H1 (cell line): ENCODE measurements around the gene TEX51. TPM values are rescaled to one million over a fixed set of nuclear protein-coding genes. Genes with fewer than 3 reads are reported as not detected.

Source experiments
- CTCF ChIA-PET: fragments of 300-600 bp; sonication (Branson Sonifier 250); formaldehyde crosslinking; loops from one replicate; lab custom pipeline; 2021; ENCODE audit not compliant: partially characterized antibody; lab: Charles Lee
- POLR2A ChIA-PET: fragments of 300-600 bp; sonication (Branson Sonifier 250); formaldehyde crosslinking; loops from one replicate; lab custom pipeline; 2021; ENCODE audit warnings: inconsistent platforms; ENCODE audit not compliant: partially characterized antibody; lab: Charles Lee
- DNase-seq, 2 experiments: peaks; one replicate each; pipeline versions ENCODE4 v3.0.0 to v3.0.0-alpha.2; 2010 to 2022; ENCODE audit warnings: low spot score in 2 of 2, low read depth in 1 of 2, mixed read lengths in 1 of 2
- FAIRE-seq: peaks from 2 replicates; lab custom pipeline; 2011; peaks lifted over from hg19 to GRCh38; lab: Jason Lieb, UNC
- H2AFZ ChIP-seq: 2 replicates; pipeline ENCODE4 v1.8.1; 2012; ENCODE audit warnings: low read length, inconsistent platforms
- H2AK5ac ChIP-seq: 2 replicates; pipeline ENCODE4 v1.6.1; 2013; ENCODE audit warnings: low read depth, low read length
- H2BK120ac ChIP-seq: replicated peaks from 2 replicates; pipeline ENCODE3; 2013; ENCODE audit warnings: low read depth, low read length, inconsistent platforms
- H2BK12ac ChIP-seq: 2 replicates; pipeline ENCODE4 v1.6.1; 2013; ENCODE audit warnings: low read depth, low read length
- H2BK15ac ChIP-seq: 2 replicates; pipeline ENCODE4 v1.6.1; 2013; ENCODE audit warnings: low read length
- H2BK20ac ChIP-seq: 2 replicates; pipeline ENCODE4 v1.6.1; 2013; ENCODE audit warnings: low read length
- H2BK5ac ChIP-seq: 2 replicates; pipeline ENCODE4 v1.6.1; 2013; ENCODE audit warnings: low read depth, low read length
- H3K14ac ChIP-seq: 2 replicates; pipeline ENCODE4 v1.6.1; 2013; ENCODE audit warnings: inconsistent platforms; ENCODE audit not compliant: insufficient read length
- H3K18ac ChIP-seq: 2 replicates; pipeline ENCODE4 v1.6.1; 2013; ENCODE audit warnings: low read length; ENCODE audit errors: extremely low read depth
- H3K23ac ChIP-seq: 2 replicates; pipeline ENCODE4 v1.6.1; 2013; ENCODE audit warnings: inconsistent platforms; ENCODE audit not compliant: insufficient read length
- H3K23me2 ChIP-seq: 2 replicates; pipeline ENCODE4 v1.6.1; 2013; ENCODE audit warnings: low read depth, low read length
- H3K27ac ChIP-seq: 2 replicates; pipeline ENCODE4 v1.6.1; 2011; ENCODE audit warnings: low read depth, low read length, inconsistent platforms
- H3K27me3 ChIP-seq, 4 experiments: replicated peaks in 1 of 4; 1 replicate in 1 of 4; 2 replicates in 3 of 4; pipeline versions ENCODE4 v1.6.1 to v1.8.1; 2011 to 2013; ENCODE audit warnings: low read length in 3 of 4, mild to moderate bottlenecking in 3 of 4, inconsistent platforms in 2 of 4, mixed read lengths in 2 of 4, moderate library complexity in 1 of 4; ENCODE audit not compliant: control insufficient read depth in 3 of 4, insufficient read depth in 3 of 4; ENCODE audit errors: extremely low read depth in 1 of 4
- H3K36me3 ChIP-seq, 4 experiments: 2 replicates each; pipeline versions ENCODE4 v1.6.1 to v1.8.1; 2011 to 2013; ENCODE audit warnings: mild to moderate bottlenecking in 4 of 4, low read length in 3 of 4, moderate library complexity in 2 of 4, control low read depth in 1 of 4, inconsistent platforms in 1 of 4; ENCODE audit not compliant: insufficient read depth in 4 of 4, control insufficient read depth in 2 of 4
- H3K4ac ChIP-seq: replicated peaks from 2 replicates; pipeline ENCODE3; 2013; ENCODE audit warnings: low read length, low read depth, mixed read lengths, inconsistent platforms; ENCODE audit not compliant: insufficient read length
- H3K4me1 ChIP-seq, 4 experiments: replicated peaks in 1 of 4; 1 replicate in 1 of 4; 2 replicates in 3 of 4; pipeline versions ENCODE4 v1.6.1 to v1.8.1; 2011 to 2013; ENCODE audit warnings: low read length in 3 of 4, inconsistent platforms in 2 of 4, mixed read lengths in 1 of 4; ENCODE audit not compliant: insufficient read depth in 4 of 4, control insufficient read depth in 3 of 4
- H3K4me2 ChIP-seq, 2 experiments: 2 replicates each; pipeline versions ENCODE4 v1.6.1 to v1.8.1; 2011 to 2013; ENCODE audit warnings: low read depth in 2 of 2, low read length in 2 of 2, control low read depth in 1 of 2, inconsistent platforms in 1 of 2, mild to moderate bottlenecking in 1 of 2; ENCODE audit not compliant: insufficient read depth in 1 of 2
- H3K4me3 ChIP-seq, 4 experiments: fragments of 200-600, 300-600 bp in 1 of 4; sonication (generic), shearing (Covaris generic), sonication (Bioruptor Twin) in 1 of 4; 2 replicates each; pipeline versions ENCODE4 v1.5.1 to v1.8.1; 2011 to 2016; ENCODE audit warnings: low read length in 4 of 4, low read depth in 3 of 4, control low read depth in 2 of 4, inconsistent platforms in 2 of 4, mild to moderate bottlenecking in 2 of 4, mixed read lengths in 1 of 4, moderate library complexity in 1 of 4; ENCODE audit not compliant: insufficient read depth in 2 of 4; ENCODE audit errors: extremely low read depth in 1 of 4
- H3K56ac ChIP-seq: replicated peaks from 2 replicates; pipeline ENCODE3; 2013; ENCODE audit warnings: low read depth, mild to moderate bottlenecking, mixed read lengths, low read length, inconsistent platforms; ENCODE audit not compliant: insufficient read length
- H3K79me1 ChIP-seq: 2 replicates; pipeline ENCODE4 v1.6.1; 2013; ENCODE audit warnings: low read depth, low read length, control low read depth
- H3K79me2 ChIP-seq, 2 experiments: 2 replicates each; pipeline versions ENCODE4 v1.6.1 to v1.8.1; 2012 to 2013; ENCODE audit warnings: low read length in 2 of 2, mild to moderate bottlenecking in 2 of 2, inconsistent platforms in 1 of 2; ENCODE audit not compliant: insufficient read depth in 2 of 2, control insufficient read depth in 1 of 2
- H3K9ac ChIP-seq, 4 experiments: replicated peaks in 1 of 4; 1 replicate in 1 of 4; 2 replicates in 3 of 4; pipeline versions ENCODE4 v1.6.1 to v1.8.1; 2011 to 2013; ENCODE audit warnings: low read depth in 3 of 4, low read length in 3 of 4, control low read depth in 2 of 4, mild to moderate bottlenecking in 2 of 4, moderate library complexity in 2 of 4, inconsistent platforms in 1 of 4; ENCODE audit errors: extremely low read depth in 1 of 4
- H3K9me3 ChIP-seq, 2 experiments: 2 replicates each; pipeline versions ENCODE4 v1.6.1 to v1.8.1; 2012 to 2013; ENCODE audit warnings: mild to moderate bottlenecking in 2 of 2, moderate library complexity in 2 of 2, control low read depth in 1 of 2, inconsistent platforms in 1 of 2, low read depth in 1 of 2, low read length in 1 of 2, mixed read lengths in 1 of 2; ENCODE audit not compliant: insufficient read depth in 2 of 2
- H4K20me1 ChIP-seq, 2 experiments: replicated peaks in 1 of 2; 2 replicates each; pipeline versions ENCODE3 to v1.8.1; 2011 to 2013; ENCODE audit warnings: inconsistent platforms in 2 of 2, low read length in 2 of 2, mild to moderate bottlenecking in 1 of 2; ENCODE audit not compliant: insufficient read depth in 2 of 2, control insufficient read depth in 1 of 2
- H4K5ac ChIP-seq: 2 replicates; pipeline ENCODE4 v1.6.1; 2013; ENCODE audit warnings: low read length, low read depth, mixed read lengths, inconsistent platforms; ENCODE audit not compliant: insufficient read length
- H4K8ac ChIP-seq: 2 replicates; pipeline ENCODE4 v1.8.0; 2013; ENCODE audit warnings: mild to moderate bottlenecking, moderate library complexity, low read length, inconsistent platforms; ENCODE audit not compliant: insufficient read depth; ENCODE audit errors: extremely low read depth
- H4K91ac ChIP-seq: replicated peaks from 2 replicates; pipeline ENCODE3; 2013; ENCODE audit warnings: low read length, mixed read lengths, inconsistent platforms; ENCODE audit not compliant: insufficient read length
- EGR1 ChIP-seq: IDR thresholded peaks from 2 replicates; pipeline ENCODE4 v1.6.1; 2011; ENCODE audit warnings: low read depth, low read length, borderline replicate concordance
- KDM5A ChIP-seq: fragments of 200-600 bp; IDR thresholded peaks from 2 replicates; pipeline ENCODE4 v1.7.1; 2012; ENCODE audit warnings: mild to moderate bottlenecking, low read length, inconsistent platforms, mixed read lengths
- MAFK ChIP-seq: IDR thresholded peaks from 2 replicates; pipeline ENCODE4 v1.6.1; 2012; ENCODE audit warnings: low read depth, mild to moderate bottlenecking, improper control_type of control experiment, low read length
- NRF1 ChIP-seq: IDR thresholded peaks from 2 replicates; pipeline ENCODE4 v1.6.1; 2011; ENCODE audit warnings: mild to moderate bottlenecking, low read depth, low read length, improper control_type of control experiment
- RAD21 ChIP-seq, 2 experiments: IDR thresholded peaks in 1 of 2; conservative IDR thresholded peaks in 1 of 2; 2 replicates each; pipeline ENCODE4 v1.6.1; 2011; ENCODE audit warnings: low read depth in 2 of 2, low read length in 2 of 2, improper control_type of control experiment in 1 of 2, inconsistent platforms in 1 of 2, mild to moderate bottlenecking in 1 of 2, moderate library complexity in 1 of 2
- RNF2 ChIP-seq: fragments of 200-900, 300-1000 bp; sonication (generic); IDR thresholded peaks from 2 replicates; pipeline ENCODE4 v1.7.1; 2016; ENCODE audit warnings: borderline replicate concordance, low read depth, mild to moderate bottlenecking, antibody characterized with exemption, low read length; ENCODE audit not compliant: poor library complexity, severe bottlenecking; ENCODE audit errors: missing control alignments
- TAF7 ChIP-seq: optimal IDR thresholded peaks from 2 replicates; pipeline ENCODE3; 2011; ENCODE audit warnings: low read depth, mild to moderate bottlenecking, inconsistent platforms, low read length, moderate library complexity, borderline replicate concordance
- USF2 ChIP-seq: IDR thresholded peaks from 2 replicates; pipeline ENCODE4 v1.6.1; 2011; ENCODE audit warnings: low read length, improper control_type of control experiment
- WGBS, 2 experiments: shearing (Covaris generic) in 1 of 2; methylation state at CpG; one replicate each; pipeline versions ENCODE4 v1.1.6 to v1.1.7; 2013 to 2015; ENCODE audit warnings: low lambda C conversion rate in 2 of 2, mixed read lengths in 2 of 2, inconsistent platforms in 1 of 2, low coverage in 1 of 2, missing lambda C conversion rate in 1 of 2; ENCODE audit not compliant: insufficient replicate concordance in 2 of 2, insufficient coverage in 1 of 2, insufficient read length in 1 of 2; ENCODE audit errors: extremely low coverage in 1 of 2, missing lambda C conversion rate in 1 of 2; 5-methylcytosine and 5-hydroxymethylcytosine counted together
- polyA plus RNA-seq, 7 experiments: library from polyadenylated mRNA; depleted of rRNA in 3 of 7; stranded (reverse) in 5 of 7; unstranded in 2 of 7; fragments of >200 nt in 5 of 7; fragments of 200-250 nt in 2 of 7; gene quantifications; 1 replicate in 5 of 7; 2 replicates in 1 of 7; 4 replicates in 1 of 7; pipeline versions ENCODE4 v1.2.1 to v1.2.3, GENCODE V29; 2011 to 2013; ENCODE audit warnings: missing spikeins in 2 of 7, mixed read lengths in 2 of 7
- total RNA-seq: library from RNA; stranded (reverse); fragmentation: NEBNext Ultra II Directional; extraction: Animal tissue kit (Norgen Biotek cat#: 25700); gene quantifications from 2 replicates; pipeline ENCODE4 v1.2.1, GENCODE V29; 2021

Gene TEX51
- total and polyA plus RNA-seq, 2 of the 8 experiments (the other 6 are each of a cell fraction or from before 2014, with no cell fraction given): not detected

GRCh38 chr2:126899616-126900185, 1.0 kb downstream of the TEX51 start:
- H3K18ac ChIP-seq: no peak overlapping the region
- H2BK120ac ChIP-seq: no peak overlapping the region
- H3K56ac ChIP-seq: no peak overlapping the region
- no peak overlapping the region for H4K8ac ChIP-seq
- H3K4me1 ChIP-seq: no peaks in the 10 kb centered on the region
- no peak overlapping the region for H3K9ac ChIP-seq
- H3K79me1 ChIP-seq: no peaks in the 10 kb centered on the region
- H4K20me1 ChIP-seq: no peaks in the 10 kb centered on the region
- no peak overlapping the region for H2BK20ac ChIP-seq
- H2BK5ac ChIP-seq: no peak overlapping the region
- H4K91ac ChIP-seq: no peak overlapping the region
- no peak for TF ChIP-seq MAFK
- TF ChIP-seq KDM5A: no peak
- no peak for TF ChIP-seq EGR1
- no peak for TF ChIP-seq RNF2
- TF ChIP-seq NRF1: no peak
- TF ChIP-seq USF2: no peak
- no peak for TF ChIP-seq TAF7
- TF ChIP-seq RAD21 (IDR thresholded peaks at IDR 0.05 in 1 of 2, conservative IDR thresholded peaks at IDR 0.05 in 1 of 2; ENCODE audit: low read depth in 2 of 2, low read length in 2 of 2): no peak
- no peak overlapping the region for H3K4ac ChIP-seq
- H4K5ac ChIP-seq: no peak overlapping the region
- no peak overlapping the region for H2AFZ ChIP-seq
- no peak overlapping the region for H3K14ac ChIP-seq
- WGBS, 2 experiments: 92% methylated on average over 4 of the region's 4 CpGs; no CpG with 5 or more reads in 1 of the 2 experiments
- no peaks in the 10 kb centered on the region for H3K36me3 ChIP-seq
- no peak overlapping the region for H3K23ac ChIP-seq
- FAIRE-seq (no peak), DNase-seq (no peak)
- H2BK15ac ChIP-seq: no peak overlapping the region
- H2BK12ac ChIP-seq: no peak overlapping the region
- no peaks in the 10 kb centered on the region for H3K27me3 ChIP-seq
- no peak overlapping the region for H2AK5ac ChIP-seq
- H3K4me3 ChIP-seq: no peak overlapping the region
- no peaks in the 10 kb centered on the region for H3K79me2 ChIP-seq
- H3K4me2 ChIP-seq: no peak overlapping the region
- H3K23me2 ChIP-seq: no peaks in the 10 kb centered on the region
- peaks cover 2% of the 10 kb centered on the region in 2 experiments; a peak in 1 of 4 replicates for H3K9me3 ChIP-seq
- POLR2A ChIA-PET: no interaction called here
- CTCF ChIA-PET: interaction anchor here (2.2 kb wide), 1 partner anchor 13 kb away, joined by 9 read pairs; no protein-coding TSS in a partner anchor
- no peak overlapping the region for H3K27ac ChIP-seq
